ENCODE data around the gene PAGE3. TPM values are rescaled to one million over a fixed set of nuclear protein-coding genes. Genes with fewer than 3 reads are reported as not detected.

PAGE3 gene
- not detected for total RNA-seq
- long read RNA-seq: 0 reads

- DNase-seq (no peak), ATAC-seq (no peak)
- intact Hi-C loops (cut with DNase I, micrococcal nuclease): no loop called here
Observed at GRCh38 chrX:55264816-55265215, at the start of gene PAGE3. PAGE3 (minus strand) TSS chrX:55264916; CDS start chrX:55263903, 1,013 bp downstream.

- DNase-seq (no peak), ATAC-seq (no peak)
- intact Hi-C loops (cut with DNase I, micrococcal nuclease): no loop called here
Observed at GRCh38 chrX:55312655-55313054, 47.9 kb upstream of the PAGE3 start.

GRCh38 chrX:55290963-55291362 lies 26.2 kb upstream of the PAGE3 start:
- no peak for ATAC-seq
- intact Hi-C loops (cut with DNase I, micrococcal nuclease): no loop called here

GRCh38 chrX:55279832-55280231 lies 15.1 kb upstream of the PAGE3 start:
- DNase-seq: no peak
- ATAC-seq: no peak
- intact Hi-C loops (cut with DNase I, micrococcal nuclease): no loop called here

More at GRCh38 chrX:55290963-55291362, 26.2 kb upstream of the PAGE3 start:
- no peak for DNase-seq

- no peak for DNase-seq
- no peak for ATAC-seq
- intact Hi-C loops (cut with DNase I, micrococcal nuclease): no loop called here
Observed at GRCh38 chrX:55260806-55261205, 3.9 kb downstream of the PAGE3 start.

- no peak for DNase-seq
- ATAC-seq: no peak
- intact Hi-C loops (cut with DNase I, micrococcal nuclease): no loop called here
Observed at GRCh38 chrX:55253528-55253927, 11.2 kb downstream of the PAGE3 start.

GRCh38 chrX:55240788-55241340 lies 23.9 kb downstream of the PAGE3 start:
- ATAC-seq (no peak), DNase-seq (no peak)
- intact Hi-C loops (cut with DNase I, micrococcal nuclease): no loop called here

GRCh38 chrX:55220119-55220794 lies 44.5 kb downstream of the PAGE3 start, which contains the start of gene PAGE5:
PAGE5 (plus strand) TSS chrX:55220346; CDS start chrX:55221383, 1,037 bp downstream.
- DNase-seq: no peak
- ATAC-seq: no peak
- intact Hi-C loops (cut with DNase I, micrococcal nuclease): no loop called here

- DNase-seq (no peak), ATAC-seq (no peak)
- intact Hi-C loops (cut with DNase I, micrococcal nuclease): no loop called here
Observed at GRCh38 chrX:55213381-55213780, 51.3 kb downstream of the PAGE3 start.

- ATAC-seq (peak; percentile 87), DNase-seq (no peak)
- intact Hi-C loops (cut with DNase I, micrococcal nuclease): no loop called here
Observed at GRCh38 chrX:55210931-55211677, 53.6 kb downstream of the PAGE3 start.

Other genes with a start within 250 kb of the PAGE3 start
- gene ALAS2, start 233.9 kb downstream of the PAGE3 start, total RNA-seq: not detected
- gene PAGE2B, start 189.9 kb downstream of the PAGE3 start, total RNA-seq: not detected
- not detected for gene PAGE2, start 175.9 kb downstream of the PAGE3 start, total RNA-seq
- gene PAGE5, start 44.6 kb downstream of the PAGE3 start, total RNA-seq: not detected
- 1 to 10 TPM; 4.5 to 8.3 TPM for gene MAGEH1, start 187.2 kb upstream of the PAGE3 start, total RNA-seq
- under 1 TPM; 0.21 to 0.81 TPM for gene USP51, start 224.9 kb upstream of the PAGE3 start, total RNA-seq

Measured in left colon (tissue), 2 donors.